Measurements from ENCODE around the gene SLC16A10.
"Not testable (repeated sequence)": the region's sequence is repeated elsewhere in the genome, so short reads cannot be mapped to it uniquely, and the experiment has no call there.

The SLC16A10 gene

DNA sequence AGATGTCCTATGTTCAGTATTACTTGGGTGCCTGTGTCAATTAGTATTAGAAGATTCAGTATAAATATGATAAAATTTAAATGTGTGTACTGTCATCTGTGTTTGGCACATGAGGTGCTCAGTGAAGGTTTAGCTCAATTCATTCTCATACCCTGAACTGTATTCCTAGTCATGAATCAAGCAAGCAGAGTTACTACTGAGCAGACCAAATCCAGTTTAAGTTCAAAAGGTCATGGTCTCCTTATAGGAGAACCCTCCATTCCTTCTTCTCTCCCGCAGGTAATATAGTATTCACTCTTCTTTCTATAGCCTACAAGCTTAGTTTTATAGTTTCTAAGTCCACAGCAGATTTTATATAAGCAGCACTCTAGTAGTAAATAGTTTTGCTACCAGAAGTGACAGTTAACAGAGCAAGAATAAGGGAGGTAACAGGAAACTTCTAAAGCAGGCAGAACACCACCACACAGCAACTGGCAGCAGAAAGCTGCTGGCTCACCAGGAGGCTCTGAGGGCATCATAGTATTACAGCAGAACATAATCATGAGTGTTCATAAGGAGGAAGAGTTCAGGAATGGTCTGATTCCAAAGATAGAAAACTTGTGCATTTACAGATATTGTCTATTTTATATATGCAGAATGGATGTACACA lies 133.2 kb downstream of the SLC16A10 start:
- no peak for DNase-seq (ENCODE audit: low spot score)

GRCh38 chr6:111221804-111222203 lies 134.5 kb downstream of the SLC16A10 start:
- DNase-seq (ENCODE audit: low spot score) = no peak

DNA sequence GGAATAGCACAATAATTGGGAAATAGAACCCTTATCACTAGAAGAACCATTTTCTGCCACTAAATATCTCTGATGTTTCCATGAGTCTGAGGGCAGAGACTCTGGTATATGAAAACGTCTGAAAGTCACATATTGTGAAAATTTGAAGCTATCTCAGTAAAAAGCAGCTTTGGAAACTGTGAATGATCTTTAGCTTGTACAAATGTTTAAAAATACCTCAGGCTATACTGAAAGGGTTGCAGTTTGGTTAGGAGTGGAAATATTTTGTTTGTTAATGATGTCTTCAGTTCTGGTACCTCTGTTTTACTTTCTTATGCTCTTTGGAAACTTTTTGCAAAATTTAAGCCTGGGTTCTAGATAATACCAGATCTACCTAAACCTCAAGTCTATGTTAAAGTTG lies 135.0 kb downstream of the SLC16A10 start:
- no peak for DNase-seq (ENCODE audit: low spot score)

GRCh38 chr6:111228094-111228493 lies 140.8 kb downstream of the SLC16A10 start:
- DNase-seq (ENCODE audit: low spot score) = peak; percentile 13

DNA sequence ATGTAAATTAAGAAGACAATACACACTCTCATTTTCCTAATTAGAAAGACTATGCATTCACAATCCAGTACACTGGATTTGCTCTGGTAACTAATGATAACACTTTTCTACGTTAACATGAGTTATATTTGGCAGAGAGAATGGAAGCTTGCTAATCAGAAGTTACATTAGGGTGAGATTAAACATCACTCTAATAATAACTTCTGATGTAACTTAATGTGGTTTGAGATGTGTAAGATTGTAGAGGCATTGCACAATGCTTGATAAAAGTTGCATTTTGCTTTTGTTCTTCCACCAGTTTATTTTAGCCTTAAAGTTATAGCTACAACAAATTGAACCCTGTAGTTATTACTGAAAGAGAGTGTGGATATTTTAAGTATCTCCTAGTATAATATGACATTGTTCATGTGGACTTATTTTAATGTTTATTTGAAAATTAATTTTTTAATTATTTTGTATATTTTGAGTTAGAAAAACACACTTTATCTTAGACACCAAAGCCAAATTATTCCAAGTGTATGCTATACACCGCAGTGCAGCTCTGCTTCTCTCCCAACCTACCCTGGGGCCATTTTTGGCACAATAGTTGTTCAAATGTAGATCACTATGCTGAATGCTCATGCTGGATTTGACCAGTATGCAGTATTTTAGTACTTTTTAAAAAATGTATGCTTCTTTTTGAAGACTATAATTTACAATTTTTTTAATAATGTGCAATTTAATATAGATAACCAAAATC lies 143.2 kb downstream of the SLC16A10 start:
- DNase-seq (ENCODE audit: low spot score) = peak; percentile 24

- no peak for DNase-seq (ENCODE audit: low spot score)
These were observed 143.8 kb downstream of the SLC16A10 start for GRCh38 chr6:111231090-111231459.

DNA sequence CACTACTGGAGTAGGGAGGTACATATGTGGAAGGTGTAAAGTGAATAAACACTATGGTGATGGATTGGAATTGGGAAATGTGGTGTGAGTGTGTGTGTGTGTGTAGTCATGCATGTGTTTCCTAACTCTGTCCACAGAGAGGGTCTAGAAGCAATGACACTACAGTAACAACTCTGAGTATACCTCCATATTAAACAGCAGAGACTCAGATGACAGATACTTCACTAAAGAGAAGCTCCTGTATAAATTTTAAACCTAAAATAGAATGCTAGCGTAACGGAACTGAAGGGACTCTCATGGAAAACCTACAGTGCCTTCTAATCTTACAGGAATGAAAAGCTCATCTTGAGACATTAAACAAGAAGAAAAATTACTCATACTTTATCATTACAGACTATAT lies 150.5 kb downstream of the SLC16A10 start:
- DNase-seq (ENCODE audit: low spot score) = peak; percentile 48

- peak; percentile 82 for DNase-seq (ENCODE audit: low spot score)
These were observed 151.3 kb downstream of the SLC16A10 start for GRCh38 chr6:111238464-111239119.

DNA sequence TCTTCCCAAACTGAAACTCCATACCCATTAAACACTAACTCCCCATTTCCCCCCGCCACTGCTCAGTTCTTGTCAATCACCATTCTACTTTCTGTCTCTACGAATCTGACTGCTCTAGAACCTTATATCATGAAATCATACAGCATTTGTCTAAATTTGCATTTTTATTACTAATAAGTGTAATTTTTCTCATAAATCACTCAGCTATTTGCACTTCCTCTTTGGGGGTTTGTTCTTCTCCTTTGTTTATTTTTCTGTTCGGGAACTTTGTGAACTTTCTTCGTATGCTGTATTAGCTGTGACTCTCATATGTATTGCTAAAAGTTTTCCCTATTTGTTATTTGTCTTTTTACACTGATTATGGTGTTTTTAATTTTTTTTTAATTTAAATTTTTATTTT lies 152.2 kb downstream of the SLC16A10 start:
- DNase-seq (ENCODE audit: low spot score) = no peak

DNA sequence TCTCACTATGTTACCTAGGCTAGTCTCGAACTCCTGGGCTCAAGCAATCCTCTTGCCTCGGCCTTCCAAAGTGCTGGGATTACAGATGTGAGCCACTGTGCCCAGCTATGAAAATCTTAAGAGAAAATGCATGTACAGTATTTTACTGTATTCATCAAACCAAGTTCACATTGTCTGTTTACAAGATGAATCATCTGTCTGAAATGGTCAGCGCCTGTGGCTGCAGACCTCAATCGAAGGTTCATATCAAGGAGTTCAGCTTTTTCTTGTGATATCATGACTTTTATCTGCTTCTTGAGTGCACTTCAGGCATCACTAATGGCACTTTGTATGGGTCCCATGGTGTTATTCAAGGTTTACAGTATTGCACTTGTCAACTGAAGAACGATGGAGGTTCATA lies 155.1 kb downstream of the SLC16A10 start:
- peak; percentile 54 for DNase-seq (ENCODE audit: low spot score)

DNA sequence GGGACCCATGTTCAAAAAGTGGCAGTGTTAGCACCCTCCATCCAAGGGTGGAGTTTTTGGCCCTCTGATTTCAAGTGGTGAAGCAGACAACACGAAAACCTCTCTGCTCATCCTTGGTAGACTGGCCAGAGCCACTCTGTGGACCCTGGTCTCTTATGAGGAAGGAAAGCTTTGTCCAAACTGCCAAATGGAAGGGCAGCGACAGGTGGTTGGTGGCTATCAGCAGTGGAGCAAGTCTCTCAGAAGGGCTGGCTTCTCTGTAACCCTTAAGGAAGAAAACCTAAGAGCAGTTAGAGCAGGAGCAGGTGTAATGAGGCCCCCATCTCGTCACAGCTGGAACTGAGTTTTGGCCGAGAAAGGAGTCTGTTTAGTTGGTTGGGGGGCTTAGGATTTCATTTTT lies 155.8 kb downstream of the SLC16A10 start:
- no peak for DNase-seq (ENCODE audit: low spot score)

DNA sequence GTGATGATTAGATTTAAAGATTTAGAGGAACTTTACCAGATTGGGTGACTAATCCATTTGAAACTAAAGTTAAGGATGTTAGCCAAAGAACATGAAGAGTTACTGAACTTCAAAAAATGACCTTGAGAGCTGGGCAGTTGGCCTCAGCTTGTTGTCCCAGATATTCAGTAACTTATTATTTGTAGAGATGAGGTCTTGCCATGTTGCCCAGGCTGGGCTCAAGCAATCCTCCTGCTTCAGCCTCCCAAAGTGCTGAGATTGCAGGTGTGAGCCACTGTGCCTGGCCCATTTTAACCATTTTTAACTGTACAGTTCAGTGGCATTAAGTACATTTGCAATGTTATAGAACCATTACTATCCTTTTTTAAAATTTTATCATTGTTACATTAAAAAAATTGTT lies 161.5 kb downstream of the SLC16A10 start:
- no peak for DNase-seq (ENCODE audit: low spot score)

DNA sequence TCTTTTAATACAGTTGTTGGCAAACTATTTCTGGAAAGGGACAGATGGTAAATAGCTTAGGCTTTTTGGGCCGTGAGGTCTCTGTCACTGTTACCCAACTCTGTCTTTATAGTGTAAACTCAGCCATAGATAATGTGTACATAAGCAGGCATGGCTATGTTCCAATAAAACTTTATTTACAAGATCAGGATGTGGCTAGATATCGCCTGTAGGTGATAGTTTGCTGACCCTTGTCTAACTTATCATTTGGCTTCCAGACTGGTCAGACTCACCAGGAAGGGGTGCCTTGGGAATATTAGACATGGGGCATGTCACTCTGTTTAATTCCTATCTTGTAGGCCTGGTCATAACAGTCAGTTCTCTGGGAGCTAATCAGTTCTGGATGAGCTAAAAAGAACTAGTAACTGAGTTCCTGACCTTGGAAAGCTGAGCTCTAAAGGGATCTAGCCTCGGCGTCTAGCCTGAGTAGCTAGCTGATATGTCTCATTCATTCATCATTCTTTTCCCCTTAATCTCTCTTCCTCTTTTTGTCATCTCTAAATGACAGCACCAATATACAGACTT lies 163.6 kb downstream of the SLC16A10 start:
- DNase-seq (ENCODE audit: low spot score) = no peak

DNA sequence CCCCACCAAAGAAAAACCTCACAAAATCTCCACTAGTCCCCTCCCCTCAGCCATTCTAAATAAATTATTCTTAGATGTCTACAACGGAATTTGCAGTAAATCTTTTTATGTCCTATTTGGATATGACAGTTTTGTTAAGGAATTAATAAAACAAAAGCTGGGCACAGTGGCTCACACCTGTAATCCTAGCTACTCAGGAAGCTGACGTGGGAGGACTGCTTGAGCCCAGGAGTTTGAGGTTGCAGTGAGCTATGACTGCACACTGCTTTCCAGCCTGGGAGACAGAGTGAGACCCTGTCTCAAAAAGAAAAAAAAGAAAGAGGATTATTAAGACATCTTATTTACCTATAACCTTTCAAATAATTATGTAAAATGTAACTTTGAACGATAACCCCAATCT lies 165.4 kb downstream of the SLC16A10 start:
- no peak for DNase-seq (ENCODE audit: low spot score)

DNA sequence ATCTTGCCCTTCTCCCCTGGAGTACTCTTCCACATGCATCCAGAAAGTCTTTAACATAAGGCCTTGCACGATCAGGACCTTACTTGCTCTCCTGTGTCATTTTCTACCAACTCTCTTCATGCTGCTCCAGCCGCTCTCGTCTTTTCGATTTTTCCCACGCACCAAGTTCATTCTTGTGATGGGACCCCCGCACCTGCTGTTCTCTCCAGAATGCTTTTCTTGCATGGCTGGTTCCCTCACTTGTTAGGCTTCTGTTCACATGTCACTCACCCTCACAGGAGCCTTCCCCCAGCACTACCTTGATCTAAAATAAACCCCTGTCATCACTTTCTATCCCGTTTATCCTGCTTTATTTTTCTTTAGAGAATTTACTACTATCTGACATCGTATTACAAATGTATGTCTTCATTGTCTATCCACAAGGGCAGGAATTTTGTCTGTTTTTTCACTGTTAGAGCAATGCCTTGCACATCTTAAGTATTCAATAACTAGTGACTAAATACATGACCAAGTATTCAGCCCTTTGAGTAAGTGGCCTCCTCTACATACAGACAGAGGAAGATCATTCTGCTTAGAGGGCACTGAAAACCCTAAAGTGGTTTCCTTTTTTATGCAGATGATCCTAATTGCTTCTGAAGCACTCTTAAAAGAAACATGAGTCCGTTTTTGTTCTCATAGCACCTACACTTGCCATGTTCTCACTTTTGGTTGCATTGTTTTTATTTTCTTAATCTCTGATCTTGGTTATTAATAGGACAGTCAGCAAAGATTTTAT lies 166.9 kb downstream of the SLC16A10 start:
- peak; percentile 46 for DNase-seq (ENCODE audit: low spot score)

- DNase-seq (ENCODE audit: low spot score) = no peak
These were observed 167.5 kb downstream of the SLC16A10 start for GRCh38 chr6:111254779-111255166.

GRCh38 chr6:111255838-111256237 lies 168.5 kb downstream of the SLC16A10 start:
- DNase-seq (ENCODE audit: low spot score) = not testable (repeated sequence)

DNA sequence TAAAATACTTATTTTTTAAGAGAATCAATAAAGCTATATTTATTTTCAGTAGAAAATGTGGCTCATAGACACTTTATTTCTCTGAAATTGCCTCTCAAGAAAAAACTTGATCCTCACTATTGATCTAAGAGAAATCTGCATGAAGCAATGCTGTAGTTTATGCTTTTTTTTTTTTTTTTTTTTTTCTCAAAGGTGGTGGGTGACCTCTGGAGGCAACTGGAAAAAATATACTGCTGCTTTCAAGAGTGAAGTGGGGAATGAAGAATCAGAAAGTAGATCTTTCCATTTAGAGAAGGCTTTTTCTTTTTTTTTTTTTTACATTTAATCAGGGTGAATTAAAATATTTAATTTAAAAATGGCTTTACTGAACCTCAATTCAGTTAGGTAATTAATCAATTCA lies 169.3 kb downstream of the SLC16A10 start:
- DNase-seq (ENCODE audit: low spot score) = peak; percentile 29

- no peak for DNase-seq (ENCODE audit: low spot score)
These were observed 170.7 kb downstream of the SLC16A10 start for GRCh38 chr6:111258010-111258409.

- DNase-seq (ENCODE audit: low spot score) = no peak
These were observed 171.3 kb downstream of the SLC16A10 start for GRCh38 chr6:111258615-111259088.

- DNase-seq (ENCODE audit: low spot score) = peak; percentile 100
These were observed 172.0 kb downstream of the SLC16A10 start for GRCh38 chr6:111259089-111259831.
